Liver (tissue), 3 donors: Measurements from ENCODE around the gene BCL2.

Experiments used
- EGR1 ChIP-seq, 2 donors: IDR thresholded peaks; 2 replicates each; pipeline ENCODE4 v1.6.1; 2016 to 2018; ENCODE audit warnings: antibody characterized with exemption in 2 of 2, low read depth in 2 of 2
- GABPA ChIP-seq, 2 donors: IDR thresholded peaks in 1 of 2; conservative IDR thresholded peaks in 1 of 2; 2 replicates each; pipeline ENCODE4 v1.6.1; 2016; ENCODE audit warnings: antibody characterized with exemption in 2 of 2, mild to moderate bottlenecking in 1 of 2, moderate library complexity in 1 of 2
- HNF4A ChIP-seq, 2 donors: conservative IDR thresholded peaks; 2 replicates each; pipeline ENCODE4 v1.6.1; 2016; ENCODE audit warnings: antibody characterized with exemption in 2 of 2, mild to moderate bottlenecking in 2 of 2
- NR2F2 ChIP-seq: IDR thresholded peaks from 2 replicates; pipeline ENCODE4 v1.6.1; 2016; ENCODE audit warnings: antibody characterized with exemption
- RAD21 ChIP-seq, 2 donors: IDR thresholded peaks; 2 replicates each; pipeline ENCODE4 v1.6.1; 2016; ENCODE audit warnings: antibody characterized with exemption in 2 of 2, mild to moderate bottlenecking in 2 of 2
- SP1 ChIP-seq: IDR thresholded peaks from 2 replicates; pipeline ENCODE4 v1.6.1; 2018; ENCODE audit warnings: antibody characterized with exemption, mild to moderate bottlenecking
- TAF1 ChIP-seq: conservative IDR thresholded peaks from 2 replicates; pipeline ENCODE4 v1.6.1; 2016; ENCODE audit warnings: antibody characterized with exemption, mild to moderate bottlenecking
- YY1 ChIP-seq: IDR thresholded peaks from 2 replicates; pipeline ENCODE4 v1.6.1; 2016; ENCODE audit warnings: antibody characterized with exemption, mild to moderate bottlenecking
- TF ChIP-seq, protein P1 (sequence below): fragments of 150-350 bp; IDR thresholded peaks from 2 replicates; pipeline ENCODE4 v1.5.1; 2017; ENCODE audit warnings: improper control_type of control experiment, low read depth, low read length; ENCODE audit not compliant: missing input control
- TF ChIP-seq, protein P2 (sequence below): IDR thresholded peaks from 2 replicates; pipeline ENCODE4 v1.6.1; 2016; ENCODE audit warnings: antibody characterized with exemption
- TF ChIP-seq, protein P3 (sequence below): IDR thresholded peaks from 2 replicates; pipeline ENCODE4 v1.6.1; 2016; ENCODE audit warnings: antibody characterized with exemption
- TF ChIP-seq, protein P4 (sequence below): IDR thresholded peaks from 2 replicates; pipeline ENCODE4 v1.6.1; 2016; ENCODE audit warnings: antibody characterized with exemption
- donor health status: healthy.
- donor health status: healthy.

DNA sequence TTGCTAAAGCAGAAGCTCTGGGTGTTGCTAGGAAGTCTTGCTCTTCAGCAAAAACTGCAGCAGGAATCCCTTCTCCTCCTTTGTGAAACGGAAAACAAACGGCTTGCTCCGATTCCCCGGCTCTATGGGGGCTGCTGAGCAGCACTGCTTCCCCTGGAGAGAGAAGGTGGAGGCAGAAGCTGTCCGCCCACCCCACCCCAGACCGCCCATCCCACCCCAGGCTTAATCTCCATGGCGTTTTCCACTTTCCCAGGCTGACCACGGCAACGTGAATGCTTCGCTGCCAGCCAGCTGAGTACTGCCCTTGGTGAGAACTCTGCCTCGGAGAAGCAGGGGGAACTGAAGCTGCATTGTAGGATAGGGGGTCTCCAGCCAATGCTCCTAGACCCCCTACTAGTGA is 139.2 kb downstream of the BCL2 start:
- TF ChIP-seq, protein P1, sequence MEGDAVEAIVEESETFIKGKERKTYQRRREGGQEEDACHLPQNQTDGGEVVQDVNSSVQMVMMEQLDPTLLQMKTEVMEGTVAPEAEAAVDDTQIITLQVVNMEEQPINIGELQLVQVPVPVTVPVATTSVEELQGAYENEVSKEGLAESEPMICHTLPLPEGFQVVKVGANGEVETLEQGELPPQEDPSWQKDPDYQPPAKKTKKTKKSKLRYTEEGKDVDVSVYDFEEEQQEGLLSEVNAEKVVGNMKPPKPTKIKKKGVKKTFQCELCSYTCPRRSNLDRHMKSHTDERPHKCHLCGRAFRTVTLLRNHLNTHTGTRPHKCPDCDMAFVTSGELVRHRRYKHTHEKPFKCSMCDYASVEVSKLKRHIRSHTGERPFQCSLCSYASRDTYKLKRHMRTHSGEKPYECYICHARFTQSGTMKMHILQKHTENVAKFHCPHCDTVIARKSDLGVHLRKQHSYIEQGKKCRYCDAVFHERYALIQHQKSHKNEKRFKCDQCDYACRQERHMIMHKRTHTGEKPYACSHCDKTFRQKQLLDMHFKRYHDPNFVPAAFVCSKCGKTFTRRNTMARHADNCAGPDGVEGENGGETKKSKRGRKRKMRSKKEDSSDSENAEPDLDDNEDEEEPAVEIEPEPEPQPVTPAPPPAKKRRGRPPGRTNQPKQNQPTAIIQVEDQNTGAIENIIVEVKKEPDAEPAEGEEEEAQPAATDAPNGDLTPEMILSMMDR: no peak
- no peak for TF ChIP-seq RAD21 (IDR thresholded peaks at IDR 0.05)
- no peak for TF ChIP-seq TAF1
- TF ChIP-seq NR2F2: no peak
- TF ChIP-seq, protein P2, sequence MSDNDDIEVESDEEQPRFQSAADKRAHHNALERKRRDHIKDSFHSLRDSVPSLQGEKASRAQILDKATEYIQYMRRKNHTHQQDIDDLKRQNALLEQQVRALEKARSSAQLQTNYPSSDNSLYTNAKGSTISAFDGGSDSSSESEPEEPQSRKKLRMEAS: no peak
- TF ChIP-seq, protein P3, sequence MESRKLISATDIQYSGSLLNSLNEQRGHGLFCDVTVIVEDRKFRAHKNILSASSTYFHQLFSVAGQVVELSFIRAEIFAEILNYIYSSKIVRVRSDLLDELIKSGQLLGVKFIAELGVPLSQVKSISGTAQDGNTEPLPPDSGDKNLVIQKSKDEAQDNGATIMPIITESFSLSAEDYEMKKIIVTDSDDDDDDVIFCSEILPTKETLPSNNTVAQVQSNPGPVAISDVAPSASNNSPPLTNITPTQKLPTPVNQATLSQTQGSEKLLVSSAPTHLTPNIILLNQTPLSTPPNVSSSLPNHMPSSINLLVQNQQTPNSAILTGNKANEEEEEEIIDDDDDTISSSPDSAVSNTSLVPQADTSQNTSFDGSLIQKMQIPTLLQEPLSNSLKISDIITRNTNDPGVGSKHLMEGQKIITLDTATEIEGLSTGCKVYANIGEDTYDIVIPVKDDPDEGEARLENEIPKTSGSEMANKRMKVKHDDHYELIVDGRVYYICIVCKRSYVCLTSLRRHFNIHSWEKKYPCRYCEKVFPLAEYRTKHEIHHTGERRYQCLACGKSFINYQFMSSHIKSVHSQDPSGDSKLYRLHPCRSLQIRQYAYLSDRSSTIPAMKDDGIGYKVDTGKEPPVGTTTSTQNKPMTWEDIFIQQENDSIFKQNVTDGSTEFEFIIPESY: no peak
- TF ChIP-seq GABPA (IDR thresholded peaks at IDR 0.05 in 1 of 2, conservative IDR thresholded peaks at IDR 0.05 in 1 of 2): no peak
- TF ChIP-seq, protein P4, sequence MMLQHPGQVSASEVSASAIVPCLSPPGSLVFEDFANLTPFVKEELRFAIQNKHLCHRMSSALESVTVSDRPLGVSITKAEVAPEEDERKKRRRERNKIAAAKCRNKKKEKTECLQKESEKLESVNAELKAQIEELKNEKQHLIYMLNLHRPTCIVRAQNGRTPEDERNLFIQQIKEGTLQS: no peak
- TF ChIP-seq SP1: no peak
- no peak for TF ChIP-seq HNF4A (conservative IDR thresholded peaks at IDR 0.05)
- TF ChIP-seq YY1: no peak
- no peak for TF ChIP-seq EGR1 (IDR thresholded peaks at IDR 0.05; ENCODE audit: low read depth in 2 of 2)
